ENCODE results near the gene SLC12A7. TPM values are rescaled to one million over a fixed set of nuclear protein-coding genes. Genes with fewer than 3 reads are reported as not detected.

The SLC12A7 gene
- total RNA-seq, 1 experiment from 2014 or later, result 30.8 TPM

- H3K9me3 Mint-ChIP-seq, result no peaks in the 10 kb centered on the region
- H4K20me1 ChIP-seq (ENCODE audit: control insufficient read depth, insufficient read depth, insufficient read length), result peaks cover 3% of the 10 kb centered on the region
- no peak overlapping the region for H3K9ac ChIP-seq (ENCODE audit: extremely low read depth, insufficient read length, low read length)
- H2BK20ac ChIP-seq (ENCODE audit: low read depth, low read length, poor library complexity, severe bottlenecking), result no peak overlapping the region
- no peak overlapping the region for H4K5ac ChIP-seq (ENCODE audit: insufficient read length, low read depth, low read length)
- no peak overlapping the region for H3K4ac ChIP-seq (ENCODE audit: low read depth, low read length)
- H3K79me2 ChIP-seq (ENCODE audit: insufficient read depth, low read length), result peaks cover 2% of the 10 kb centered on the region; the same call in 1 of the 2 replicates
- H2BK15ac ChIP-seq (ENCODE audit: low read depth, low read length), result no peak overlapping the region
- H3K56ac ChIP-seq (ENCODE audit: insufficient read length, low read depth, low read length), result no peak overlapping the region
- peaks cover 3% of the 10 kb centered on the region for H3K79me1 ChIP-seq (ENCODE audit: insufficient read depth, low read depth, low read length, poor library complexity, severe bottlenecking)
- no peaks in the 10 kb centered on the region for H3K27me3 ChIP-seq (ENCODE audit: insufficient read depth, low read length)
- no peak for DNase-seq
- no peaks in the 10 kb centered on the region for H3K9me3 ChIP-seq (ENCODE audit: control insufficient read depth, low read depth, low read length)
- no peak overlapping the region for H4K91ac ChIP-seq (ENCODE audit: insufficient read length, low read depth, low read length)
- peaks cover 7% of the 10 kb centered on the region for H3K23me2 ChIP-seq (ENCODE audit: insufficient read length, low read depth, low read length, poor library complexity, severe bottlenecking)
- H2AK5ac ChIP-seq (ENCODE audit: insufficient read length, low read length), result no peak overlapping the region
- H2AFZ ChIP-seq (ENCODE audit: low read length), result no peak overlapping the region
- no peak overlapping the region for H3K23ac ChIP-seq (ENCODE audit: insufficient read length, low read depth, low read length)
- no peak overlapping the region for H2BK120ac ChIP-seq (ENCODE audit: low read depth, low read length, poor library complexity, severe bottlenecking)
- no peak overlapping the region; the same call in 1 of the 2 replicates for H3K14ac ChIP-seq (ENCODE audit: insufficient read depth, low read length)
- H2BK5ac ChIP-seq (ENCODE audit: insufficient read length, low read length), result no peak overlapping the region
- WGBS (ENCODE audit: extremely low coverage, insufficient read length, low lambda C conversion rate), result no CpG with 5 or more reads among the region's 26 CpGs
- H2BK12ac ChIP-seq (ENCODE audit: insufficient read length, low read depth, low read length), result no peak overlapping the region
- H3K36me3 Mint-ChIP-seq (ENCODE audit: insufficient read depth in 1 of 3, low read depth in 3 of 3), result peaks cover 0 to 8% (median 0%) of the 10 kb centered on the region in 3 experiments; a peak in 1 of 7 replicates
- peaks cover 33 to 51% of the 10 kb centered on the region in 2 experiments for H3K4me1 Mint-ChIP-seq
- H4K8ac ChIP-seq (replicated peaks; ENCODE audit: insufficient read length, low read depth, low read length), result no peak overlapping the region
- peaks cover 4% of the 10 kb centered on the region for H3K27me3 Mint-ChIP-seq (ENCODE audit: low read depth)
- peaks cover 12% of the 10 kb centered on the region; the same call in 1 of the 2 replicates for H3K4me1 ChIP-seq (ENCODE audit: insufficient read depth, low read length)
- H3K27ac Mint-ChIP-seq, result no peak overlapping the region
- H3T11ph ChIP-seq (ENCODE audit: low read length), result no peak overlapping the region
- H3K27ac ChIP-seq (ENCODE audit: insufficient read length, low read depth, low read length), result no peak overlapping the region
- H3K4me3 Mint-ChIP-seq, result peak overlapping the region; percentile 71 to 85
- no peak overlapping the region for H3K18ac ChIP-seq (ENCODE audit: insufficient read length, low read depth, low read length)
- no peak overlapping the region for H3K4me2 ChIP-seq (ENCODE audit: insufficient read depth, insufficient read length, low read length)
- TF ChIP-seq CTCF (conservative IDR thresholded peaks at IDR 0.05), result no peak
Measured at GRCh38 chr5:1109542-1110306, 2.1 kb downstream of the SLC12A7 start.

All from H9 (cell line).